H9 (cell line): ENCODE results near the gene MOCS2. TPM values are rescaled to one million over a fixed set of nuclear protein-coding genes. Genes with fewer than 3 reads are reported as not detected.

ENCODE experiments used
- DNase-seq: peaks from one replicate; pipeline ENCODE4 v3.0.0-alpha.2; 2017
- H2AFZ ChIP-seq: one replicate; pipeline ENCODE4 v1.6.1; 2013; ENCODE audit warnings: mild to moderate bottlenecking, low read length, control low read depth, moderate library complexity
- H2AK5ac ChIP-seq: 2 replicates; pipeline ENCODE4 v1.6.1; 2013; ENCODE audit warnings: low read length, control low read depth, mixed read lengths; ENCODE audit not compliant: insufficient read length
- H2BK120ac ChIP-seq: one replicate; pipeline ENCODE4 v1.6.1; 2013; ENCODE audit warnings: low read depth, mild to moderate bottlenecking, low read length, control low read depth, inconsistent platforms; ENCODE audit not compliant: poor library complexity, severe bottlenecking
- H2BK12ac ChIP-seq: 2 replicates; pipeline ENCODE4 v1.6.1; 2013; ENCODE audit warnings: low read length, control low read depth, mixed read lengths, low read depth; ENCODE audit not compliant: insufficient read length
- H2BK15ac ChIP-seq: 2 replicates; pipeline ENCODE4 v1.6.1; 2013; ENCODE audit warnings: low read depth, low read length, control low read depth
- H2BK20ac ChIP-seq: one replicate; pipeline ENCODE4 v1.6.1; 2013; ENCODE audit warnings: low read depth, mild to moderate bottlenecking, low read length, control low read depth, inconsistent platforms; ENCODE audit not compliant: poor library complexity, severe bottlenecking
- H2BK5ac ChIP-seq: 2 replicates; pipeline ENCODE4 v1.6.1; 2013; ENCODE audit warnings: low read length, control low read depth, mixed read lengths; ENCODE audit not compliant: insufficient read length
- H3K14ac ChIP-seq: 2 replicates; pipeline ENCODE4 v1.6.1; 2013; ENCODE audit warnings: low read length, control low read depth; ENCODE audit not compliant: insufficient read depth
- H3K18ac ChIP-seq: 2 replicates; pipeline ENCODE4 v1.6.1; 2013; ENCODE audit warnings: low read depth, mild to moderate bottlenecking, mixed read lengths, low read length, control low read depth; ENCODE audit not compliant: insufficient read length
- H3K23ac ChIP-seq: 2 replicates; pipeline ENCODE4 v1.6.1; 2013; ENCODE audit warnings: low read length, control low read depth, mixed read lengths, low read depth; ENCODE audit not compliant: insufficient read length
- H3K23me2 ChIP-seq: 2 replicates; pipeline ENCODE4 v1.6.1; 2013; ENCODE audit warnings: low read depth, mild to moderate bottlenecking, mixed read lengths, low read length, control low read depth; ENCODE audit not compliant: insufficient read length, poor library complexity, severe bottlenecking
- H3K27ac ChIP-seq: 2 replicates; pipeline ENCODE4 v1.5.1; 2013; ENCODE audit warnings: low read length, control low read depth, mixed read lengths, low read depth; ENCODE audit not compliant: insufficient read length
- H3K27me3 ChIP-seq: 2 replicates; pipeline ENCODE4 v1.6.1; 2013; ENCODE audit warnings: low read length, control low read depth, inconsistent platforms; ENCODE audit not compliant: insufficient read depth
- H3K4ac ChIP-seq: 2 replicates; pipeline ENCODE4 v1.6.1; 2013; ENCODE audit warnings: low read depth, mild to moderate bottlenecking, control low read depth, inconsistent platforms, low read length, moderate library complexity
- H3K4me1 ChIP-seq: 2 replicates; pipeline ENCODE4 v1.6.1; 2013; ENCODE audit warnings: low read length, control low read depth, inconsistent platforms; ENCODE audit not compliant: insufficient read depth
- H3K4me2 ChIP-seq: 2 replicates; pipeline ENCODE4 v1.6.1; 2013; ENCODE audit warnings: low read length, control low read depth, mixed read lengths; ENCODE audit not compliant: insufficient read length, insufficient read depth
- H3K56ac ChIP-seq: 2 replicates; pipeline ENCODE4 v1.6.1; 2013; ENCODE audit warnings: low read depth, mild to moderate bottlenecking, mixed read lengths, low read length, control low read depth; ENCODE audit not compliant: insufficient read length
- H3K79me1 ChIP-seq: 2 replicates; pipeline ENCODE4 v1.6.1; 2013; ENCODE audit warnings: low read depth, mild to moderate bottlenecking, moderate library complexity, low read length, control low read depth, inconsistent platforms; ENCODE audit not compliant: insufficient read depth, poor library complexity, severe bottlenecking
- H3K79me2 ChIP-seq: 2 replicates; pipeline ENCODE4 v1.6.1; 2013; ENCODE audit warnings: low read length, control low read depth, inconsistent platforms; ENCODE audit not compliant: insufficient read depth
- H3K9ac ChIP-seq: 2 replicates; pipeline ENCODE4 v1.6.1; 2013; ENCODE audit warnings: low read length, control low read depth, mixed read lengths; ENCODE audit not compliant: insufficient read length; ENCODE audit errors: extremely low read depth
- H3K9me3 ChIP-seq: one replicate; pipeline ENCODE4 v1.6.1; 2013; ENCODE audit warnings: low read depth, low read length, inconsistent platforms; ENCODE audit not compliant: control insufficient read depth
- H3T11ph ChIP-seq: one replicate; pipeline ENCODE4 v1.6.1; 2013; ENCODE audit warnings: mild to moderate bottlenecking, low read length, control low read depth, inconsistent platforms
- H4K20me1 ChIP-seq: one replicate; pipeline ENCODE4 v1.6.1; 2013; ENCODE audit not compliant: control insufficient read depth, insufficient read length, insufficient read depth
- H4K5ac ChIP-seq: 2 replicates; pipeline ENCODE4 v1.6.1; 2013; ENCODE audit warnings: low read depth, mild to moderate bottlenecking, mixed read lengths, low read length, control low read depth; ENCODE audit not compliant: insufficient read length
- H4K8ac ChIP-seq: replicated peaks from 2 replicates; pipeline ENCODE4 v1.6.1; 2013; ENCODE audit warnings: low read length, control low read depth, mixed read lengths, low read depth; ENCODE audit not compliant: insufficient read length
- H4K91ac ChIP-seq: 2 replicates; pipeline ENCODE4 v1.6.1; 2013; ENCODE audit warnings: low read depth, mild to moderate bottlenecking, moderate library complexity, mixed read lengths, low read length, control low read depth; ENCODE audit not compliant: insufficient read length
- H3K27ac Mint-ChIP-seq, 3 experiments: 2 replicates in 2 of 3; 3 replicates in 1 of 3; pipeline ENCODE4 v1.8.0; 2020 to 2021; ENCODE audit warnings: mixed read lengths in 3 of 3, mild to moderate bottlenecking in 1 of 3, moderate library complexity in 1 of 3
- H3K27me3 Mint-ChIP-seq: 2 replicates; pipeline ENCODE4 v1.8.0; 2021; ENCODE audit warnings: low read depth, mild to moderate bottlenecking, moderate library complexity, mixed read lengths
- H3K36me3 Mint-ChIP-seq, 3 experiments: 2 replicates in 2 of 3; 3 replicates in 1 of 3; pipeline ENCODE4 v1.8.0; 2020 to 2021; ENCODE audit warnings: low read depth in 3 of 3, mixed read lengths in 3 of 3; ENCODE audit not compliant: insufficient read depth in 1 of 3
- H3K4me1 Mint-ChIP-seq, 2 experiments: 2 replicates each; pipeline ENCODE4 v1.8.0; 2020; ENCODE audit warnings: mixed read lengths in 2 of 2
- H3K4me3 Mint-ChIP-seq, 2 experiments: 2 replicates in 1 of 2; 3 replicates in 1 of 2; pipeline ENCODE4 v1.8.0; 2020 to 2021; ENCODE audit warnings: mild to moderate bottlenecking in 2 of 2, mixed read lengths in 2 of 2, moderate library complexity in 1 of 2
- H3K9me3 Mint-ChIP-seq, 2 experiments: 2 replicates in 1 of 2; 3 replicates in 1 of 2; pipeline ENCODE4 v1.8.0; 2020; ENCODE audit warnings: mild to moderate bottlenecking in 2 of 2, mixed read lengths in 2 of 2, moderate library complexity in 1 of 2
- CTCF ChIP-seq: fragments of 200-600 bp; sonication (generic); conservative IDR thresholded peaks from 3 replicates; pipeline ENCODE4 v1.8.0; 2021; ENCODE audit warnings: antibody characterized with exemption, mild to moderate bottlenecking
- WGBS: extraction: QIAGEN DNeasy Blood & Tissue Kit; methylation state at CpG from one replicate; pipeline ENCODE4 v1.1.7; 2013; ENCODE audit warnings: missing lambda C conversion rate, low lambda C conversion rate, mixed read lengths; ENCODE audit not compliant: insufficient read length; ENCODE audit errors: extremely low coverage; 5-methylcytosine and 5-hydroxymethylcytosine counted together
- total RNA-seq: library from RNA; stranded (reverse); gene quantifications from 2 replicates; pipeline ENCODE4 v1.2.1, GENCODE V29; 2021

The MOCS2 gene
- total RNA-seq, 1 experiment from 2014 or later: 24.8 TPM

- DNase-seq: no peak
- H3K4me1 Mint-ChIP-seq: no peaks in the 10 kb centered on the region
- peaks cover 0 to 5% (median 0%) of the 10 kb centered on the region in 3 experiments; a peak in 2 of 7 replicates for H3K36me3 Mint-ChIP-seq
- no peak overlapping the region for H2BK120ac ChIP-seq
- no peak overlapping the region for H3K23ac ChIP-seq
- TF ChIP-seq CTCF: no peak
- no peak overlapping the region for H3K27ac ChIP-seq
- H3K27me3 ChIP-seq: no peaks in the 10 kb centered on the region
- H3K9ac ChIP-seq: no peak overlapping the region
- H2BK15ac ChIP-seq: no peak overlapping the region
- no peaks in the 10 kb centered on the region for H3K4me1 ChIP-seq
- H3K4me2 ChIP-seq: no peak overlapping the region
- no peaks in the 10 kb centered on the region for H3K9me3 ChIP-seq
- no peak overlapping the region for H3K27ac Mint-ChIP-seq
- H2AK5ac ChIP-seq: no peak overlapping the region
- H3K27me3 Mint-ChIP-seq: no peaks in the 10 kb centered on the region
- no peaks in the 10 kb centered on the region for H3K79me1 ChIP-seq
- H4K20me1 ChIP-seq: no peaks in the 10 kb centered on the region
- H2BK12ac ChIP-seq: no peak overlapping the region
- no peak overlapping the region for H3K14ac ChIP-seq
- H4K5ac ChIP-seq: no peak overlapping the region
- H2AFZ ChIP-seq: no peak overlapping the region
- no peak overlapping the region for H3K4me3 Mint-ChIP-seq
- no peak overlapping the region for H2BK20ac ChIP-seq
- no peak overlapping the region for H4K91ac ChIP-seq
- H3K56ac ChIP-seq: no peak overlapping the region
- H3T11ph ChIP-seq: no peak overlapping the region
- no peak overlapping the region for H3K18ac ChIP-seq
- H2BK5ac ChIP-seq: no peak overlapping the region
- H3K79me2 ChIP-seq: no peaks in the 10 kb centered on the region
- no peaks in the 10 kb centered on the region for H3K23me2 ChIP-seq
- H3K9me3 Mint-ChIP-seq: no peaks in the 10 kb centered on the region
- H3K4ac ChIP-seq: no peak overlapping the region
- H4K8ac ChIP-seq: no peak overlapping the region
- WGBS: no CpG with 5 or more reads among the region's 4 CpGs
Measured at GRCh38 chr5:53068291-53068836, 41.2 kb downstream of the MOCS2 start.
